Hypothalamus (tissue), 51 donors: ENCODE results near the gene NUDCD3.
"Not testable (repeated sequence)": the region's sequence is repeated elsewhere in the genome, so short reads cannot be mapped to it uniquely, and the experiment has no call there.

Experiments
- DNase-seq, 51 donors: peaks; one replicate each; lab custom pipeline; 2025; lab: John Stamatoyannopoulos, UW

The NUDCD3 gene

DNA sequence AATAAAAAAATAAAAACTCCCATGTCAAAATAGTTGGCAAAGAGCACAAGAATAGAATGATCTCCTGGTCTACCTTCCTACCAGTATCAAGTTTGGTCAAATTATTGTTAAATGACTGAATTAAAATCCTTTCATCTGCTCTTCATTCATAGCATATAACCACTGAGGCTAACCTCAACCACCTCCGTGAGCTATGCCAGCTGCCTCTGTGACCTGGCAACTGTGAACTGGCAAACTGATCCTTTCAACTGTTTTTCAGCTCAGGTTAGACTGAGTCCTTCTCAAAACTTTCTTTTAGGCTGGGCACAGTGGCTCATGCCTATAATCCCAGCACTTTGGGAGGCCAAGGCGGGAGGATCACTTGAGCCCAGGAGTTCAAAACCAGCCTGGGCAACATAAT is 36.1 kb downstream of the NUDCD3 start:
- no peak for DNase-seq

DNA sequence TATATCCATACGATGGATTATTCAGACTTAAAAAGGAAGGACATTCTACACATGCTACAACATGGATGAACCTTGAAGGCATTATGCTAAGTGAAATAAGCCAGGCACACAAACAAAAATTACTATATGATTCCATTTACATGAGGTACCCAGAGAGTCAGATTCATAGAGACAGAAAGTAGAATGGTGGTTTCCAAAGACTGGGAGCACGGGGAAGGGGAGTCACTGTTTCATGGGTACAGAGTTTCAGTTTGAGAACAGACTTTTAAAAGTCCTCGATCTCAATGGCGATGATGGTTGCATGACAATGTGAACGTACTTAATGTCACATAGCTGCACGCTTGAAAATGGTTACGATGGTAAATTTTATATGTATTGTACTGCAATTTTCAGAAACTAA is 39.3 kb downstream of the NUDCD3 start:
- no peak for DNase-seq

DNA sequence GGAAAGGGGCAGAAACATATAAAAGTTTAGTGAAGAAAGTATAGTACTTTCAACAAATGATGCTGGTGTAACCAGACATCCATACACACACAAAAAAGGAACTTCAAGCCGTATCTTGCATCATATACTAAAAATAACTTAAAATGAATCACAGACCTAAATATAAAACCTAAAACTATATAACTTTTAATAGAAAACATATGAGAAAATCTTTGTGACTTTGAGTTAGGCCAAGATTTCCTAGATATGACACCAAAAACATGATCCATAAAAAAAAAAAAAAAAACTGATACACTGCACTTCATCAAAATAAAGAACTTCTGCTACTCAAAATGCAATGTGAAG is 40.9 kb downstream of the NUDCD3 start:
- DNase-seq: no peak

DNA sequence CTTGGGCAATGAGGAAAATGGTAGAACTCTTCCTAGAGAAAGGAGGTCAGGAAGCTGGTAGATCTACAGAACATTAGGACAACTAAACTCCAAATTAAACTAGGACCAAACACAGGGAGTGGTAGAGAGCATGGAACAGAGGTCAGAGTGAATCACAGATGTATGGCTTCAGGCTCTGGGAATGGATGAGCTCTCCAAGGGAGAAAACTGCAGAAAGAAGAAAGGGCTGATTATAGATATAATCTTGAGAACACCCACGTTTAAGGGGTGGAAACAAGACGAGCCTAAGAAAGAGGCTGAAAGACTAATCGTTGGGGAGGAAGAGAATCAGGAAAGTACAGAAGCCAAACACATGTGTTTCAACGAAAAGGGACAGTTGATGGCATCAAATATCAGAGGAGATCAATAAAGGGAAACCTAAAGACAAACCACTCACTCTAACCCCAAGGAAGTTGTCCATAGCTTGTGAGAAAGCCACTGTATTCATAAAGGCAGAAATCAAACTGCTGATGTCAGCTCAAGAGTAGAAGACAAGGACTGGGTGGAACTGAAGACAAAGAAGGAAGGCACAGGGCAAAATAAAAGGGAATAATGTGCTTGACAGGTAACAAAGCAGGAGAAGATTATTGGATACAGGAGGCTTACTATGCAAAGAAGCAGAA is 41.4 kb downstream of the NUDCD3 start:
- DNase-seq: no peak

DNA sequence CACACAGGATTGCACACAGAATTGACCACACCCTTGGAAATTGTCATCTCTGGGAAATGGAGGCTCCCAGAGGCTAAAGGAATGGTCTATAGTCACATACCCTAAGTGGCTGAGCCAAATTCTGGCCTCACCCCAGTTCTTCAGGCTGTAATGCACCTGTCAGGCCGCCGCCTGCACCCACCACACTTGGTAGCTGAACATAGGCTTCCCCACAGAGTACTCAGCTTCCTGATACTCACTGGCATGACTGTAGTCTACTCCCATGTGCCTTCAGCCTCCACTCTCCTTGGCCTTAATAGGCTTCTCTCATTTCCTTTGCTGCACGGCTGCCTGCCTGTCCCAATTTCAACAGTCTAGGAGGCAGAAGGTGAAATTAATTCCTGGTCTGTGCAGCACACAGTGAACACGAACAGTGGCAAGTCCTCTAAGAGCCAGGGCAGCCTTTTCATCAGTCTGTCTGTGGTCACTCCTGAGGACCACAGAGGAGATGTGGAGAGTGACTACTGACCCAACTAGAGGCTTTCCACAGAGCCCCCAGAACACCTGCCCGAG is 42.5 kb downstream of the NUDCD3 start:
- no peak for DNase-seq

DNA sequence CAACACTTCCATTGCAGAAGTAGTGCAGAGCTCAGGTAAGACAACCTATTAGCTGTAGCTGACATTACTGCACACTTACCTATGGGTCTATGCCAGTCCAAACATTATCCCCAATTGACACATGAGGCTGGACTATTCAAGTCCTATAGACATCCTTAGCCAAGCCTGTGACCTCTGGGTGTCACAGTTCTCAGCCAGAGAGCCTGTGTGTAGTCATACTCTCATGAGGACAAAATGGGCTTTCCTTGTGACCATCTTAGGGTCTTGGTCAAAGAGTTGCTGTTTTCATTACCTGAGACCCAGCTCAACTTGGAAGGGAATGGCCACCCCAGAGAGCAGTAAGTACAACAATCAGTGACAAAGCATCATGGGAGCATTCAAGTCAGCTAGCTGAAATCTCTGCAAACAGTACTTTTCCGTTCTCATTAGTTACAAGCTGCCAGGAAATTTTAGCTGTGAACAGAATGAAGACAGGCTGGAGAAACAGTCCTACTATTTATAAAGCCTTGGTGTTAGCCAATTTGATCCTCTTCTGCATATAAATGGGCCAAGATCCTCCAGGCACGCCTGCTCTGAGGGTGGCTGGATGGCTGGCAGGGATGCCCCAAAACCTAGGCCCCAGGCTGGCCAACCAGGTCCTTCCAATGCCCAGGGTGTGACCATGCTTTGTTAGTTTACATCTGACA is 44.3 kb downstream of the NUDCD3 start:
- DNase-seq: peak in 18 of 51 donors; percentile 11 to 80 (median 36)

DNA sequence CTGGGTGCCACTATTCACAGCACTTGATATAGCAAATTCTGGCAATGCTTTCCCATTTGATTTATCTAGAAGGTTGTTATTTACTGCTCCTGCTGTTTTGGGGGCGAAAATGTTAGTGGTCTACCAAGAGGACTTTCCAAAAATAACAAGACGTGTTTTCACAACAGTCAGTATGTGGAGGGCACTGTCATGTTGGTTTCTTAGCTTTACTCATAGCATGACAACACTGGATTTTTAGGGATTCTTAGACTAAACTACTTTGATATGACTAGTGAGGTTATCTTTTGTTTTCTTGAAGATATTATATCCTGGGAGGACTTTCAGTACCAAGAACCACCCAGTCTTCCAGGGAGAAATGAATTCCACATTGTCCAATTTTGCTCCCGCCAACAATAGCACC is 49.4 kb downstream of the NUDCD3 start:
- no peak for DNase-seq

DNA sequence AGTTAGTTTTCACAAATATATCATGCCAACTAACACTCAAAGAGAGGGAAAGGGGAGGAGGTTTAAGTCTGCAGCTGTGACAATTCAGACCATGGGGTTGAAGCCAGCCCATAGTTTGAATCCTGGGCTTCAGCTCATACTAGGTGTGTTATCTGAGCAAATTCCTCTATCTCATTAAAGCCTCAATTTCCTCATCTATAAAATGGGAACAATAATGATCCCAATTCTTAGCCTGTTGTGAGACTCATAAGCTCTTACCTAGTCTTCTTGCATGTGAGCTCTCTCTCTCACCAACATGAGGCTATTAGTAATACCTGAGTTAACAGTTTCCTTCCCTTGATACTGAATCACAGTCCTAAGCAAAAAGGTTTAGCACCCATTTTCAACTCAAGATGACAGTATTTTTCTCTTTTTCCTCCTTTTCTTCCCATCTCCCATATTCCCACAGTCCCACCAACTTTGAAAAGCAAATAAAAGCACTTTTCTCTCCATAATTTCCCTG is 49.8 kb downstream of the NUDCD3 start:
- DNase-seq: no peak

DNA sequence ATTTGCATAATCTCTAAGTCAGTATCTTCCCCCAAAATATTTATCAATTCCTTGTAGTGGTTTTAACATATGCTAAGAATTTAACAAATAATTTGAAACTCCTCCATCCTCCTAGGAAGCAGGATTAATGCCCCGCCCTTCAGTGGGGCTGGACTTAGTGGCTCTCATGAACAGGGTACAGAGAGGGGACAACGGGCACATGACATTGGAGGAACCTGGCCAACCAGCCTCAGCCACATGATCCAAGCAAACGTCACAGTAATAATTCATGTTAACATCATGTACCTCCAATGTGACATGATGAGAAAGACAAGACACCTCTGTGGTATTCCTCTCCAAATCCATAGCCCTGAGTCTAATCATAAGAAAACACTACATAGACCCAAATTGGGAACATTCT is 50.5 kb downstream of the NUDCD3 start:
- no peak for DNase-seq

DNA sequence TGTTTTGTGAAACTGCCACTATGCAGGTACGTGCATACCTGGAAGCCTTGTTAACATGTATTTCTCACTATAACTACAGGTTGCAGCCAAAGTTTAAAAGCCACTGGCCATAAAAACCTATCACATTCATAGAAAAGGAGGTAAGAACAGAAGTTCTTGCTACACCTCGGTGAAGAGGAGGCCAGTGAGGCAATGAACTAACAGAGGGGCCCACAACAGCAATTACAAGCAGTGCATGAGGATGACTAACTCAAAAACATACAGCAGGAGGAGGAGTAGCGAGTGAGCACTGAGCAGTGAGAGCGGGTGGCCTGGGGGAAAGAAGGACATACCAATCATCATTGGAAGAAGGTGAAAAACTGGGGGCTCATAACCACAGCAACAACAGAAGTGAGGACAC is 51.6 kb downstream of the NUDCD3 start:
- DNase-seq: no peak

DNA sequence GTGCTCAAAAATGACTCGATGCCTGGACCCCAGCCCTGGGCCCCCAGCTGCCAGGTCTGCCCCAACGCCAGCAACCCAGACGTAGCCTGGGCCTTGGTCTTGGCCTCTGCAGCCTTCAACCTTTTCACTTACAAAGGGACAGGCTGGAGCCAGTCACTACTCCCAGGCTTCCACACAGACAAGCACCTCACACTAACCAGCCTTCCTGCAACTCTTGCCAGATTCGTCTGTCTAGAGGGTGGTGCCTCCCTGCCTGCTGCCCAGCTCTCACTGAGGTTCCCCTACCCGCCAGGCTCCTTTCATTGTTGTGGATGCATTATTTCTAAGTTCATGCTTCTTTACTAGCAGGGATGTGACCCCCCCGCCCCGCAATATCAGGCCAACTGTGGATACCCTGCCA is 56.3 kb downstream of the NUDCD3 start:
- peak in 2 of 51 donors; percentile 10 to 22 for DNase-seq

DNA sequence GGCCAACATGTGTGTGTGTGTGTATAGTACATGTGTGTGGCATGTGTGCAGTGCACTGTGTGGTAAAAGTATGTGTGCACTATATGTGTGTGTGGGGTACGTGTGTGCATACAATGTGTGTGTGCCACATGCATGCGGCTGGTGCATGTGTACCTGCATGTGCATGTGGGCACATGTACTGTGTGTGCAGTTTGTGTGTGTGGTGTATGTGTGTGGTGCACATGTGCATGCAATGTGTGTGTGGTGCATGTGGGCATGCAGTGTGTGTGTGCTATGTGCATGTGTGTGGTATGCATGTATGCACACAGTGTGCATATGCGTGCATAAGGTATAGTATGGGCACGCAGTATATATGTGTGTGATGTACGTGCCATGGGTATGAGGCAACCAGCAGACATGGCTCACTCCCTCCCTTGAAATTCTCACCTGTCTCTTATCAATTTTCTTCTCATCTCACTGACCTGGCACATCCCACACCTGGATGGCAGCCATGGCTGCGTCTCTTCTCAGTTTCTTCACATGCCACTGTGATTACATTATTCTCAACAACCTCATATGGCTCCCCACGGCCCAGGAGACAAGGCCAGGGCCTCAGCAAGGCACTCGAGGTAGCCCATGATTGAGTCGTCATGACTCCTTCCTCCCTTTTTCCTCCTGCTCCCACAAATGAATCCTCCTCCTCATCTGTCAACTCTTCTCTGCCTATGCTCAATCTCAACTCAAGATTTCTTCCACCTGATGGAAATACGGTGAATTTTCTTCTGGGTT is 57.0 kb downstream of the NUDCD3 start:
- no peak for DNase-seq

DNA sequence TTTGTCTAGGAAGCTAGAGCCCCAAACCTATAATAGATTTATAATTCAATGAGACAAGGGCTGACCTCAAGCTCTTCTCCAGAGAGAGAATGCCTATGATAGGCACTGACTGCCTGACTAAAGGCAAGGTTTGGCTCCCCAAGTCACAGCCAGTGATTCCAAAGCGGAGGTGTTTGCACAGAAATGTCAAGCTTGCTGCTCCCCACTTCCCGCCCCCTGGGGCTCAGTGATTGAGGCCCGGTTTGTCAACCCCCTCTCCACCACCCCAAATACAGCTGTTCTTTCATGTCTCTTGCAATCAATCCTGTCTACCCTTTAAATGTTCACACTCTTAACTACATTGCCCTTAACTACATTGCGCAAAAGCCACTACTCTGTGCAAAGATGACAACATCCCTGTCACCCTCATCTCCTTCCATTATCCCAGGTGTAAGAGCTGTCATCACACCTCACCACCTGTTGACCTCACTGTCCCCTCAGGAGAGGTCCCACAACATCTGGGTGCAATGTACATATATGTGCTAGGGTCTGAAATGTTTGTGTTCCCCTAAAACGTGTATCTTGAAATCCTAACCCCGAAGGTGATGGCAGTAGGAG is 58.0 kb downstream of the NUDCD3 start:
- peak in 1 of 51 donors; percentile 18 for DNase-seq

DNA sequence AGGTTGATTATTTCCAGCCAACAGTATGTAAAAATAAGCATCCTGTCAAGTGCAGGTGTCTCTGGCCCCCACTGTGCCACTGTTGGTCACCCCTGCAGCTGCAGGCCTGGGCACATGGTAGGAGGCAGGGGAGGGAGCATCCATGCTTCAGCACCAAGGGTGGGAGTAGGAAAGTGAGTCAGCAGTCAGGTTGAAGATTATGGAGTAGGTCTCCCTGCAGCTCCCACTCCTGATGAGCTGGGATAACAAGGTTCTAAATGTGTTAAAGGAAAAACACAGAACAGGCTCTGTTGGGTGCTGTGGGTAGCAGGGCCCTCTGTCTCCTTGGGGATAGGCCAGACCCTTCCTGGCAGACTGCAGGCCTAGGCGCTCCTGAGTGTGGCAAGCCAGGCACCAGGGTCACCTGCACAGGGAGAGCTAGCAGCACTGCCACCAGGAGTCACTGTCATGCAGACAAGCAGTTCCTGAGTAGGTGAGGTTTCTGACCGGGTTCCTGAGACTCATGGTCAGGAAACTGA is 59.3 kb downstream of the NUDCD3 start:
- DNase-seq: peak in 5 of 51 donors; percentile 12 to 56 (median 23)

DNA sequence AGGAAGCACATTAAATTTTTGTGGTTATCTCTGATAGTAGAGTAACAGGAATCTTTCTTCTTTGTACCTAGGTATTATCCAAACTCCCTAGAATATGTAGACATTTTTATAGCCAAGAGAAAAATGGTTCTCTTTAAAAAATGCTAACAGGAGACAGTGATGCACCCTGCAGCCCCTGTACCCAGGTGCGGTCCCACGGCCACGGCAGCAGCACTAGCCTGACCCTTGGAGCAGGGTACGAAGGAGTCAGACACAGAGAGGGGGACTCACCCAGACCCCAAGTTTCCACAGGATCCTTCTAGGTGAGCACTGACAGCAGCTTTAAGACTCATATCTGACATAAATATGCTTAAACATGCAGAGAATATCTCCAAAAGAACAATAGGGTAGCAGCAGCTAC is 60.4 kb downstream of the NUDCD3 start:
- DNase-seq: no peak

DNA sequence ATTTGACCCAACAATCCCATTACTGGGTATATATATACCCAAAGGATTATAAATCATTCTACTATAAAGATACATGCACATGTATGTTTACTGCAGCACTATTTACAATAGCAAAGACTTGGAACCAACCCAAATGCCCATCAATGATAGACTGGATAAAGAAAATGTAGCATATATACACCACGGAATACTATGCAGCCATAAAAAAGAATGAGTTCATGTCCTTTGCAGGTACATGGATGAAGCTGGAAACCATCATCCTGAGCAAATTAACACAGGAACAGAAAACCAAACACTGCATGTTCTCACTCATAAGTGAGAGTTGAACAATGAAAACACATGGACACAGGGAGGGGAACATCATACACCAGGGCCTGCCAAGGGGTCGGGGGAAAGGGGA is 65.7 kb downstream of the NUDCD3 start:
- not testable (repeated sequence) for DNase-seq

DNA sequence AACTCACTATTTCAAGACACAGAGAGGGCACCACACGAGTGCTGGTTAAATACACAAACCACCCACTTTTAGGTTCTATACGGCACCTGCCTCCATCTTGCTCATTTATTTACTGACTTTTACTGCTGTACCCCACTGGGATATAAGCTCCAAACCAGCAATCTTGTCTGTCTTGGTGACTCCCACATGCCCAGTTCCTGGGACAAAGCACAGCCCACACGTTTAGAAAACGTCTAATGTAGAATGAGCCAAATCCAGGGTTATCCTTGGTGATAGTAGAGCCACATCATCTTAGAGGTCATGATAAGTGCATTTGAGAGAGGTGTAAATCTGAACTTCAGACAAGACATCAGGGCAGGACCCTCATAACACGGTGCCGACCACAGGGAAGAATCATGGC is 73.5 kb downstream of the NUDCD3 start:
- no peak for DNase-seq

DNA sequence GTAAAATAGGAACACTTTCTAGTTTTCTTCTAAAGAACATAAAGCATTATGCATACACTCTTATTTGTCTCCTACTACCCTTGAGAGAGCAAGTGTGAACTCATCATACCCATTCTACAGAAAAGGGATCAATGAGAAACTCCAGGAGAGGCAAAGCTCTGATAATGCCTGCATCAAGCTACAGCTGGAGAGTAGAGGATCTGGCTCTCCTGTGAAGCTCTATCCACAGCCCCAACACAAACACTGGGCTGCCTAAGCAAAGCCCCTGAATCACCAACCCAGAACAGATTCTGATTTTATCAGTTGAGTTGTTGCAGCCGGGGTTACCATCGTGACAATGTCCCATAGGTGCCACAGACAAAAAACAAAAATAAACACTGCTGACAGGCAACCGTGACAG is 74.9 kb downstream of the NUDCD3 start:
- no peak for DNase-seq

DNA sequence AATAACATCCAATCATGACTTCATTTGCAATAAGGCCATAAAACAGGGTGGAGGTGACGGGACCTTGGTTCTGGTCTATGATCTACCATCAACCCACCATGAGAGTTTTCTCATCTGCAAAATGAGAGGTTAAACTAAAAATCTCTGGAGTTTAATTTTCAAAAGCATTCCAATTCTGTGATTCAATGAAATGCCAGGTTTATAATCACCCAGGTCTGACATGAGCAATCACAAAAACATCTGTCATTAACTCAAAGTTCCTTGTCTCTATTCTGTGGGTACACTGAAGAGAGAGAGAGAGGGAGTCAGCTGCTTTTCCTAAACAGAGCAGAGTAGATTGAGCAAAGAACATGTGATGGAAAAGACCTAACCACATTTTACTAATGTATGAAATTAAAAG is 75.4 kb downstream of the NUDCD3 start:
- DNase-seq: no peak

DNA sequence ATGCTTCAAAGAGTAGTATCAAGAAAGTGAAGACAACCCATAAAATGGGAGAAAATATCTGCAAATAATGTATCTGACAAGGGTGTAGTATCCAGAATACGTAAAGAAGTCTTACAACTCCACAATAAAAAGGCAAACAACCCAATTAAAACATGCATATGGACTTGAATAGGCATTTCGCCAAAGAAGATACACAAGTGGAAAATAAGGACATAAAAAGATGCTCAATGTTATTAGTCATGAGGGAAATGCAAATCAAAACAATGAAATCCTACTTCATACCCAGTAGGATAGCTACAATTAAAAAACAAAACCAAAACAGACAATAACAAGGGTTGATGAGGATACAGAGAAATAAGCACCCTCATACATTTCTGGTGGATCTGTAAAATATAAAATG is 79.2 kb downstream of the NUDCD3 start:
- no peak for DNase-seq

DNA sequence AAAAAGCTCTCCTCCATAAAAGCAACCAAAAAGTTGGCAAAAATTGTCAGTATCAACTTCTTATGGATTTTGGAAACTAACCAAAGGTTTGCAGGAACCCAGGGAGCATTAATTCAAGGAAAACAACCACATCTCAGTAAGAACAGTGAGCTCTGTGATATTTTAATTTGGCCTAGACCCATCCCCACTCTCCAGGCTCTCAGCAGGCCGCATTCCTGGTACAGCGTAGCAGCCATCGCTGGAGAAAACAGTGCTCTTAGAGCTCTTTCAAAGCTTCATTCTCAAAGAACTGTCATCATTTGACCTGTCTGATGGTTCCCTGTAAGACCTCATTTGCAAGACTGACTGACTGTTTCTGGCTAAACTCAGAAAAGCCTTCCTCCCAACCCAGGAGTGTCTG is 81.9 kb downstream of the NUDCD3 start:
- DNase-seq: peak in 2 of 51 donors; percentile 11 to 31
